K562 (cell line): ENCODE data around the gene RAB13. TPM values are rescaled to one million over a fixed set of nuclear protein-coding genes. Genes with fewer than 3 reads are reported as not detected.
A peak's percentile ranks its signal among the peaks of the same experiment; 100 is the strongest.

ENCODE experiments used
- ARHGAP35 ChIP-seq: fragments of 450-650 bp; IDR thresholded peaks from 2 replicates; pipeline ENCODE4 v1.6.1; 2018; ENCODE audit not compliant: partially characterized antibody
- ARNT ChIP-seq, 2 experiments: fragments of 450-650 bp; IDR thresholded peaks; 2 replicates each; pipeline ENCODE4 v1.6.1; 2016; ENCODE audit warnings: mild to moderate bottlenecking in 1 of 2
- EGR1 ChIP-seq: fragments of 450-650 bp; conservative IDR thresholded peaks from 2 replicates; pipeline ENCODE4 v1.6.1; 2017; ENCODE audit warnings: mild to moderate bottlenecking
- EZH2 ChIP-seq: IDR thresholded peaks from 2 replicates; pipeline ENCODE4 v1.6.1; 2012; ENCODE audit warnings: low read depth, mild to moderate bottlenecking, inconsistent platforms, low read length, borderline replicate concordance
- GABPB1 ChIP-seq: sonication (generic); formaldehyde crosslinking; IDR thresholded peaks from 2 replicates; pipeline ENCODE4 v1.8.0; 2022; ENCODE audit warnings: mild to moderate bottlenecking, missing genetic modification reagents
- L3MBTL2 ChIP-seq: fragments of 450-650 bp; IDR thresholded peaks from 2 replicates; pipeline ENCODE4 v1.6.1; 2016; ENCODE audit warnings: mild to moderate bottlenecking, moderate library complexity
- MYBL2 ChIP-seq, 2 experiments: fragments of 450-650 bp in 1 of 2; sonication (generic) in 1 of 2; formaldehyde crosslinking in 1 of 2; IDR thresholded peaks; 2 replicates each; pipeline versions ENCODE4 v1.6.1 to v1.8.1; 2017 to 2022; ENCODE audit warnings: borderline replicate concordance in 1 of 2, inconsistent platforms in 1 of 2, low read depth in 1 of 2, mild to moderate bottlenecking in 1 of 2, missing genetic modification reagents in 1 of 2, moderate library complexity in 1 of 2
- NR2C2 ChIP-seq, 2 experiments: fragments of 200-800 bp in 1 of 2; sonication (Bioruptor generic) in 1 of 2; sonication (generic) in 1 of 2; formaldehyde crosslinking in 1 of 2; IDR thresholded peaks; 2 replicates each; pipeline versions ENCODE4 v1.6.1 to v1.8.0; 2016 to 2022; ENCODE audit warnings: mild to moderate bottlenecking in 1 of 2, missing compliant biosample characterization in 1 of 2, missing genetic modification characterization in 1 of 2, missing genetic modification reagents in 1 of 2
- NRF1 ChIP-seq, 2 experiments: fragments of 450-650 bp; IDR thresholded peaks in 1 of 2; conservative IDR thresholded peaks in 1 of 2; 2 replicates each; pipeline ENCODE4 v1.6.1; 2014; ENCODE audit warnings: mild to moderate bottlenecking in 2 of 2
- PCBP2 ChIP-seq: fragments of 200-400 bp; formaldehyde crosslinking; IDR thresholded peaks from 2 replicates; pipeline ENCODE4 v1.6.1; 2018; ENCODE audit warnings: low read length, low read depth, mild to moderate bottlenecking, moderate library complexity; ENCODE audit not compliant: poor library complexity, severe bottlenecking
- PRMT5 ChIP-seq: sonication (generic); formaldehyde crosslinking; IDR thresholded peaks from 2 replicates; pipeline ENCODE4 v1.5.0; 2020; ENCODE audit warnings: missing genetic modification reagents
- RAD21 ChIP-seq, 2 experiments: fragments of 250-450 bp in 1 of 2; fragments of 450-650 bp in 1 of 2; sonication (Bioruptor Pico) in 1 of 2; formaldehyde crosslinking in 1 of 2; IDR thresholded peaks in 1 of 2; conservative IDR thresholded peaks in 1 of 2; 2 replicates each; pipeline versions ENCODE4 v1.4.0 to v1.8.0; 2020 to 2022; ENCODE audit warnings: mild to moderate bottlenecking in 2 of 2, moderate library complexity in 1 of 2
- YY1 ChIP-seq, 3 experiments: IDR thresholded peaks; 2 replicates each; pipeline ENCODE4 v1.6.1; 2011; ENCODE audit warnings: low read length in 2 of 3, mild to moderate bottlenecking in 2 of 3, moderate library complexity in 2 of 3, borderline replicate concordance in 1 of 3, control low read depth in 1 of 3, low read depth in 1 of 3; ENCODE audit not compliant: insufficient read depth in 3 of 3, insufficient replicate concordance in 2 of 3, control insufficient read depth in 1 of 3, insufficient read length in 1 of 3; ENCODE audit errors: extremely low read depth in 1 of 3
- ZNF589 ChIP-seq: fragments of 200-800 bp; sonication (Bioruptor generic); IDR thresholded peaks from 2 replicates; pipeline ENCODE4 v1.6.1; 2016; ENCODE audit warnings: low read depth, missing genetic modification characterization, missing compliant biosample characterization
- polyA plus RNA-seq, 8 experiments: library from polyadenylated mRNA; depleted of rRNA in 4 of 8; stranded (reverse) in 5 of 8; unstranded in 3 of 8; fragments of >200 nt; fragmentation: Nextera tagmentation in 2 of 8; fragmentation: Illumina TruSeq in 1 of 8; extraction: Ambion mirVana in 2 of 8; extraction: Trizol in 1 of 8; gene quantifications; 2 replicates each; pipeline versions ENCODE4 v1.2.1 to v1.2.3, GENCODE V29; 2011 to 2014; ENCODE audit warnings: inconsistent platforms in 1 of 8, missing spikeins in 1 of 8
- total RNA-seq, 7 experiments: library from RNA; depleted of rRNA in 6 of 7; stranded (reverse); fragments of >200 nt in 6 of 7; fragmentation: Illumina TruSeq in 2 of 7; extraction: Trizol in 2 of 7; gene quantifications; 2 replicates each; pipeline versions ENCODE4 v1.2.1 to v1.2.3, GENCODE V29; 2011 to 2021; ENCODE audit warnings: low replicate concordance in 1 of 7
- TF ChIP-seq, protein P1 (sequence below), 2 experiments: fragments of 450-650 bp in 1 of 2; sonication (generic) in 1 of 2; formaldehyde crosslinking; conservative IDR thresholded peaks; 2 replicates each; pipeline versions ENCODE4 v1.4.0 to v1.8.1; 2020 to 2022; ENCODE audit warnings: mild to moderate bottlenecking in 1 of 2, missing genetic modification reagents in 1 of 2
- TF ChIP-seq, protein P2 (sequence below): fragments of 250-450 bp; sonication (Bioruptor Pico); IDR thresholded peaks from 2 replicates; pipeline ENCODE4 v1.5.0; 2020; ENCODE audit warnings: mild to moderate bottlenecking, borderline replicate concordance
- TF ChIP-seq, protein P3 (sequence below): fragments of 150-350 bp; IDR thresholded peaks from 2 replicates; pipeline ENCODE4 v1.6.1; 2014; ENCODE audit warnings: low read depth, mild to moderate bottlenecking, low read length, borderline replicate concordance

Gene RAB13
- total and polyA plus RNA-seq, 9 of the 15 experiments (the other 6 are each of a cell fraction or from before 2014, with no cell fraction given): 22.3 to 100 (median 39.8) TPM

DNA sequence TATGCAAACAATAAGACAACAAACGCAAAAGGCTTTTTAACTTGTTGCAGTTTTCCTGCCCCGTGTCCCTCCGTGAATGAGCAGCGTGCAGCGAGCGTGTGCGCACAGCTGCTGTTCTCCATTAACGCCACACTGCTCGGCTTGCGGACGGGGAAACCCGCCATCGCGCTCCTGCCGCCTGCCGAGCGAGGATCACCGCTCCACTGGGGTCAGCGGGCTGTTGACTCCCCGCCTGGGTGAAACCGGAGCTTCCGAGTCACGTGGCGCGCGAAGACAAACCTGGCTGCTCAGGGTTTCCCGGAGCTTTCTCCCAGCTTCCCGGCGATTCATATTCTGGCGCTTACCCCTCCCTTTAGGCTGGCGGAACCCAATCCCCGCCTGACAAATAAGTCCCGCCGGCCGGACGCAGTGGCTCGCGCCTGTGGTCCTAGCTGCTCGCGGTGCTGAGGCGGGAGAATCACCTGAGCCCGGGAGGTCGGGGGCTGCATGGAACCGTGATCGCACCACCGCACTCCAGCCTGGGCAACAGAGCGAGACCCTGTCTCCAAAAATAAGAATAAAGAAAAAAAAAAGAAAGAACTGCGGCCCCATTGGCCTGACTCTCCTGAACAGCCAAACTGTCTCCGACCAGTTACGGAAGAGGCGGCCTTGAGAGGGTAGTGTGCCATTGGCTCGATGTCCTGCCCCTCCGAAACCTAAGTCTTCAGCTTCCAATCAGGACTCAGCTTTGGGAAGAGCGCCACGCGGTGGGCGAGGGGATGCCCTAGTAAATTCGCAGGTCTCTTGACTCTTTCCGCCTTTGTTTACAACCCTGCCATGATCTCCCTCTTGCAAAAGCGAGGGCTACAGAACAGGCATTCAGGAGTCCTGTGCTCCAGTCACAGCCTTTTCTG lies 18.8 kb downstream of the RAB13 start, which contains the start of gene CREB3L4 (continued):
- TF ChIP-seq, protein P1, sequence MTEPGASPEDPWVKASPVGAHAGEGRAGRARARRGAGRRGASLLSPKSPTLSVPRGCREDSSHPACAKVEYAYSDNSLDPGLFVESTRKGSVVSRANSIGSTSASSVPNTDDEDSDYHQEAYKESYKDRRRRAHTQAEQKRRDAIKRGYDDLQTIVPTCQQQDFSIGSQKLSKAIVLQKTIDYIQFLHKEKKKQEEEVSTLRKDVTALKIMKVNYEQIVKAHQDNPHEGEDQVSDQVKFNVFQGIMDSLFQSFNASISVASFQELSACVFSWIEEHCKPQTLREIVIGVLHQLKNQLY (CRISPR knock-in tag; conservative IDR thresholded peaks at IDR 0.05): 0 out of 4 replicates have a peak, but pooled peaks of 1 of the 2 experiments have one; percentile 19
- TF ChIP-seq NR2C2 (CRISPR knock-in tag; IDR thresholded peaks at IDR 0.05) (peak; percentile 79; the same call in 1 of the 2 replicates), NR2C2 (tag; IDR thresholded peaks at IDR 0.05) (peak; percentile 85), GABPB1 (0 out of 2 replicates have a peak, but pooled peaks have one; percentile 75), EGR1 (0 out of 2 replicates have a peak, but pooled peaks have one; percentile 12), MYBL2 (IDR thresholded peaks at IDR 0.05; ENCODE audit: low read depth) (no peak), MYBL2 (CRISPR knock-in tag; IDR thresholded peaks at IDR 0.05; ENCODE audit: borderline replicate concordance) (no peak), ZNF589 (CRISPR knock-in tag) (peak; percentile 3; the same call in 1 of the 2 replicates), ARHGAP35 (no peak), YY1 (IDR thresholded peaks at IDR 0.05; ENCODE audit: borderline replicate concordance in 1 of 3, control insufficient read depth in 1 of 3, extremely low read depth in 1 of 3, insufficient read depth in 3 of 3, insufficient read length in 1 of 3, insufficient replicate concordance in 2 of 3, low read depth in 1 of 3, low read length in 2 of 3) (peak in 2 of 3 experiments; percentile 87 to 93), PRMT5 (CRISPR knock-in tag) (no peak), EZH2 (no peak), ARNT (IDR thresholded peaks at IDR 0.05) (no peak), NRF1 (conservative IDR thresholded peaks at IDR 0.05 in 1 of 2, IDR thresholded peaks at IDR 0.05 in 1 of 2) (peak; percentile 76 to 80), PCBP2 (no peak), RAD21 (CRISPR knock-in tag; conservative IDR thresholded peaks at IDR 0.05 in 1 of 2, IDR thresholded peaks at IDR 0.05 in 1 of 2) (peak in 1 of 2 experiments; percentile 42; a peak in 2 of 4 replicates), L3MBTL2 (peak; percentile 96)
- TF ChIP-seq, protein P2, sequence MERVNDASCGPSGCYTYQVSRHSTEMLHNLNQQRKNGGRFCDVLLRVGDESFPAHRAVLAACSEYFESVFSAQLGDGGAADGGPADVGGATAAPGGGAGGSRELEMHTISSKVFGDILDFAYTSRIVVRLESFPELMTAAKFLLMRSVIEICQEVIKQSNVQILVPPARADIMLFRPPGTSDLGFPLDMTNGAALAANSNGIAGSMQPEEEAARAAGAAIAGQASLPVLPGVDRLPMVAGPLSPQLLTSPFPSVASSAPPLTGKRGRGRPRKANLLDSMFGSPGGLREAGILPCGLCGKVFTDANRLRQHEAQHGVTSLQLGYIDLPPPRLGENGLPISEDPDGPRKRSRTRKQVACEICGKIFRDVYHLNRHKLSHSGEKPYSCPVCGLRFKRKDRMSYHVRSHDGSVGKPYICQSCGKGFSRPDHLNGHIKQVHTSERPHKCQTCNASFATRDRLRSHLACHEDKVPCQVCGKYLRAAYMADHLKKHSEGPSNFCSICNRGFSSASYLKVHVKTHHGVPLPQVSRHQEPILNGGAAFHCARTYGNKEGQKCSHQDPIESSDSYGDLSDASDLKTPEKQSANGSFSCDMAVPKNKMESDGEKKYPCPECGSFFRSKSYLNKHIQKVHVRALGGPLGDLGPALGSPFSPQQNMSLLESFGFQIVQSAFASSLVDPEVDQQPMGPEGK: no peak
- TF ChIP-seq, protein P3, sequence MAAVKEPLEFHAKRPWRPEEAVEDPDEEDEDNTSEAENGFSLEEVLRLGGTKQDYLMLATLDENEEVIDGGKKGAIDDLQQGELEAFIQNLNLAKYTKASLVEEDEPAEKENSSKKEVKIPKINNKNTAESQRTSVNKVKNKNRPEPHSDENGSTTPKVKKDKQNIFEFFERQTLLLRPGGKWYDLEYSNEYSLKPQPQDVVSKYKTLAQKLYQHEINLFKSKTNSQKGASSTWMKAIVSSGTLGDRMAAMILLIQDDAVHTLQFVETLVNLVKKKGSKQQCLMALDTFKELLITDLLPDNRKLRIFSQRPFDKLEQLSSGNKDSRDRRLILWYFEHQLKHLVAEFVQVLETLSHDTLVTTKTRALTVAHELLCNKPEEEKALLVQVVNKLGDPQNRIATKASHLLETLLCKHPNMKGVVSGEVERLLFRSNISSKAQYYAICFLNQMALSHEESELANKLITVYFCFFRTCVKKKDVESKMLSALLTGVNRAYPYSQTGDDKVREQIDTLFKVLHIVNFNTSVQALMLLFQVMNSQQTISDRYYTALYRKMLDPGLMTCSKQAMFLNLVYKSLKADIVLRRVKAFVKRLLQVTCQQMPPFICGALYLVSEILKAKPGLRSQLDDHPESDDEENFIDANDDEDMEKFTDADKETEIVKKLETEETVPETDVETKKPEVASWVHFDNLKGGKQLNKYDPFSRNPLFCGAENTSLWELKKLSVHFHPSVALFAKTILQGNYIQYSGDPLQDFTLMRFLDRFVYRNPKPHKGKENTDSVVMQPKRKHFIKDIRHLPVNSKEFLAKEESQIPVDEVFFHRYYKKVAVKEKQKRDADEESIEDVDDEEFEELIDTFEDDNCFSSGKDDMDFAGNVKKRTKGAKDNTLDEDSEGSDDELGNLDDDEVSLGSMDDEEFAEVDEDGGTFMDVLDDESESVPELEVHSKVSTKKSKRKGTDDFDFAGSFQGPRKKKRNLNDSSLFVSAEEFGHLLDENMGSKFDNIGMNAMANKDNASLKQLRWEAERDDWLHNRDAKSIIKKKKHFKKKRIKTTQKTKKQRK: peak; percentile 59; the same call in 1 of the 2 replicates
